Loucy (cell line): ENCODE measurements around the gene APH1B.

Experiments used
- H2AFZ ChIP-seq: fragments of 200-600 bp; sonication (generic); 2 replicates; pipeline ENCODE4 v1.6.0; 2016; ENCODE audit warnings: antibody characterized with exemption, mild to moderate bottlenecking, low read length, moderate library complexity
- H3F3A ChIP-seq: fragments of 200-600 bp; 2 replicates; pipeline ENCODE4 v1.6.0; 2016; ENCODE audit warnings: antibody characterized with exemption, low read depth, mild to moderate bottlenecking
- H3K27me3 ChIP-seq: fragments of 200-600 bp; sonication (generic); 2 replicates; pipeline ENCODE4 v1.6.1; 2014; ENCODE audit warnings: low read length, mild to moderate bottlenecking; ENCODE audit not compliant: insufficient read depth, poor library complexity, severe bottlenecking
- H3K36me3 ChIP-seq: fragments of 200-600 bp; sonication (generic); 2 replicates; pipeline ENCODE4 v1.6.1; 2016; ENCODE audit warnings: low read length; ENCODE audit not compliant: insufficient read depth
- H3K4me1 ChIP-seq: fragments of 200-600 bp; sonication (generic); 2 replicates; pipeline ENCODE4 v1.5.1; 2014; ENCODE audit warnings: low read length, mild to moderate bottlenecking; ENCODE audit not compliant: insufficient read depth, poor library complexity, severe bottlenecking
- H3K4me2 ChIP-seq: fragments of 200-600 bp; sonication (generic); 2 replicates; pipeline ENCODE4 v1.6.0; 2014; ENCODE audit warnings: antibody characterized with exemption, low read length, low read depth, mild to moderate bottlenecking; ENCODE audit not compliant: poor library complexity, severe bottlenecking
- H3K4me3 ChIP-seq: fragments of 200-600 bp; sonication (generic); 2 replicates; pipeline ENCODE4 v1.5.1; 2014; ENCODE audit warnings: low read length, mild to moderate bottlenecking, mixed read lengths; ENCODE audit not compliant: poor library complexity, severe bottlenecking
- H3K79me2 ChIP-seq: fragments of 200-600 bp; sonication (generic); 2 replicates; pipeline ENCODE4 v1.6.1; 2014; ENCODE audit warnings: low read length; ENCODE audit not compliant: insufficient read depth
- H3K9ac ChIP-seq: fragments of 200-600 bp; sonication (generic); 2 replicates; pipeline ENCODE4 v1.6.0; 2014; ENCODE audit warnings: mild to moderate bottlenecking, low read depth, low read length, moderate library complexity; ENCODE audit not compliant: poor library complexity, severe bottlenecking
- H3K9me2 ChIP-seq: fragments of 200-600 bp; sonication (generic); replicated peaks from 2 replicates; pipeline ENCODE4 v1.6.1; 2016; ENCODE audit warnings: low read depth, low read length, mixed read lengths
- H3K9me3 ChIP-seq: fragments of 200-600 bp; sonication (generic); 2 replicates; pipeline ENCODE4 v1.6.1; 2014; ENCODE audit warnings: mild to moderate bottlenecking, antibody characterized with exemption, low read length, low read depth; ENCODE audit not compliant: insufficient read depth
- H4K20me1 ChIP-seq: fragments of 200-600 bp; sonication (generic); 2 replicates; pipeline ENCODE4 v1.6.0; 2014; ENCODE audit warnings: antibody characterized with exemption, low read length, mild to moderate bottlenecking; ENCODE audit not compliant: insufficient read depth, poor library complexity, severe bottlenecking
- CTCF ChIP-seq: fragments of 200-600 bp; sonication (generic); conservative IDR thresholded peaks from 2 replicates; pipeline ENCODE4 v1.5.1; 2014; ENCODE audit warnings: mild to moderate bottlenecking, antibody characterized with exemption, low read length
- EZH2phosphoT487 ChIP-seq: fragments of 200-600 bp; IDR thresholded peaks from 2 replicates; pipeline ENCODE4 v1.6.1; 2018; ENCODE audit warnings: antibody characterized with exemption, mild to moderate bottlenecking, moderate library complexity, borderline replicate concordance

APH1B gene

GRCh38 chr15:63241316-63241715, 36.1 kb upstream of the APH1B start:
- H4K20me1 ChIP-seq = peaks cover 54% of the 10 kb centered on the region
- H2AFZ ChIP-seq = no peak overlapping the region
- H3K9me3 ChIP-seq = no peaks in the 10 kb centered on the region
- no peak overlapping the region for H3K4me2 ChIP-seq
- no peak overlapping the region for H3K9ac ChIP-seq
- H3F3A ChIP-seq = no peaks in the 10 kb centered on the region
- peaks cover 76% of the 10 kb centered on the region for H3K79me2 ChIP-seq
- no peak overlapping the region for H3K4me3 ChIP-seq
- no peaks in the 10 kb centered on the region for H3K27me3 ChIP-seq
- H3K4me1 ChIP-seq = peaks cover 30% of the 10 kb centered on the region
- no peaks in the 10 kb centered on the region for H3K9me2 ChIP-seq
- TF ChIP-seq EZH2phosphoT487 (no peak), CTCF (no peak)
- H3K36me3 ChIP-seq = peaks cover 15% of the 10 kb centered on the region

- Histone ChIP-seq H3K4me3 (no peak overlapping the region), H3K9me3 (no peaks in the 10 kb centered on the region), H3K4me2 (no peak overlapping the region), H3F3A (no peaks in the 10 kb centered on the region), H3K27me3 (no peaks in the 10 kb centered on the region), H2AFZ (no peak overlapping the region), H3K9ac (no peak overlapping the region), H3K9me2 (no peaks in the 10 kb centered on the region), H3K4me1 (peaks cover 26% of the 10 kb centered on the region), H3K79me2 (peaks cover 67% of the 10 kb centered on the region), H4K20me1 (peaks cover 41% of the 10 kb centered on the region), H3K36me3 (peaks cover 32% of the 10 kb centered on the region)
- no peak for TF ChIP-seq EZH2phosphoT487
- no peak for TF ChIP-seq CTCF
Measured at GRCh38 chr15:63243101-63243500, 34.3 kb upstream of the APH1B start.

DNA sequence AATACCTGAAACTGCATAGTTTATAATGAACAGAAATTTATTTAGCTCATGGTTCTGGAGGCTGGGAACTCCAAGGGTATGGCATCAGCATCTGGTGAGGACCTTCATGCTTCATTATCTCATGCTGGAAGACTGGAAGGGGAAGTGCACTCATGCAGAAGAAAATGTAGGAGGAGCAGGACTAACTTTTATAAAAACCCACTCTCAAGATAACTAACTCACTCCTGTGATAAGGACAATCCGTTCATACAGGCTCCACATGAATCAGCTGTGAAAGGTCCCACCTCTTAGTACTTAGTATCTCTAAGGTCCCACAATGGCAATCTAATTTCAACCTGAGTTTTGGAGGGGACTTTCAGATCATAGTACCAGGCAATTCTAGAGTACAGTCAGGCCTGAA, 33.6 kb upstream of the APH1B start:
- Histone ChIP-seq H2AFZ (no peak overlapping the region), H3K4me2 (no peak overlapping the region), H3K4me1 (peaks cover 23% of the 10 kb centered on the region), H3K27me3 (no peaks in the 10 kb centered on the region), H3K4me3 (no peak overlapping the region), H3K9ac (no peak overlapping the region), H4K20me1 (peaks cover 36% of the 10 kb centered on the region), H3K9me3 (no peaks in the 10 kb centered on the region), H3K36me3 (peaks cover 33% of the 10 kb centered on the region), H3K9me2 (no peaks in the 10 kb centered on the region), H3F3A (no peaks in the 10 kb centered on the region), H3K79me2 (peaks cover 62% of the 10 kb centered on the region)
- TF ChIP-seq CTCF (no peak), EZH2phosphoT487 (no peak)
